Testis (tissue), 3 donors: Measurements from ENCODE around the gene ATP1A4. TPM values are rescaled to one million over a fixed set of nuclear protein-coding genes. Genes with fewer than 3 reads are reported as not detected.

ENCODE experiments used
- DNase-seq: peaks from one replicate; pipeline ENCODE4 v3.0.0-alpha.2; 2019
- H3K27ac ChIP-seq, 2 donors: fragments of 200-600 bp; sonication (generic); one replicate each; pipeline ENCODE4 v1.5.1; 2019
- H3K27me3 ChIP-seq: fragments of 200-600 bp; sonication (generic); one replicate; pipeline ENCODE4 v1.5.1; 2019
- H3K36me3 ChIP-seq: fragments of 200-600 bp; sonication (generic); one replicate; pipeline ENCODE4 v1.5.1; 2017; ENCODE audit warnings: low read depth; ENCODE audit errors: missing control alignments
- H3K4me1 ChIP-seq: fragments of 200-600 bp; sonication (generic); one replicate; pipeline ENCODE4 v1.5.1; 2019
- H3K4me3 ChIP-seq, 2 donors: fragments of 200-600 bp; sonication (generic); one replicate each; pipeline ENCODE4 v1.5.1; 2017 to 2019
- H3K9me3 ChIP-seq: fragments of 200-600 bp; sonication (generic); one replicate; pipeline ENCODE4 v1.5.1; 2017
- CTCF ChIP-seq, 3 experiments: fragments of 450-650 bp in 2 of 3; fragments of 200-600 bp in 1 of 3; sonication (generic) in 1 of 3; IDR thresholded peaks; one replicate each; pipeline ENCODE4 v1.5.1; 2016 to 2019; ENCODE audit warnings: antibody characterized with exemption in 3 of 3, mild to moderate bottlenecking in 2 of 3, moderate library complexity in 1 of 3
- POLR2A ChIP-seq: fragments of 450-650 bp; IDR thresholded peaks from one replicate; pipeline ENCODE4 v1.6.1; 2017; ENCODE audit warnings: antibody characterized with exemption, mild to moderate bottlenecking, moderate library complexity
- WGBS, 2 donors: methylation state at CpG; one replicate each; pipeline ENCODE4 v1.1.5; 2018; 5-methylcytosine and 5-hydroxymethylcytosine counted together
- intact Hi-C: fragments of 100-400 bp; cut with DNase I; formaldehyde crosslinking; loops from one replicate; pipeline ENCODE4 v1.15.1; 2023; ENCODE audit warnings: low total_unique reads
- polyA plus RNA-seq: library from polyadenylated mRNA; stranded (reverse); fragments of 350-450 nt; fragmentation: Illumina TruSeq; extraction: RNeasy Lipid Tissue Mini Kit (QIAGEN cat#74804); gene quantifications from one replicate; pipeline ENCODE4 v1.2.3, GENCODE V29; 2014; ENCODE audit warnings: low read depth, low replicate concordance; ENCODE audit not compliant: insufficient read depth
- total RNA-seq, 2 donors: library from RNA; depleted of rRNA; stranded (reverse); fragments of >200 nt; gene quantifications; one replicate each; pipeline ENCODE4 v1.2.3, GENCODE V29; 2016

Gene ATP1A4
- total and polyA plus RNA-seq, 3 donors from 2014 or later: 13.3 to 38.6 (median 23.0) TPM

GRCh38 chr1:160156361-160156760 is 5.0 kb downstream of the ATP1A4 start:
- 85 to 87% methylated on average over 5 of the region's 5 CpGs for WGBS, 2 donors
- H3K9me3 ChIP-seq: no peaks in the 10 kb centered on the region
- H3K4me3 ChIP-seq: no peak overlapping the region
- intact Hi-C loops: no loop called here
- no peaks in the 10 kb centered on the region for H3K27me3 ChIP-seq
- DNase-seq: no peak
- H3K4me1 ChIP-seq: peaks cover 5% of the 10 kb centered on the region
- TF ChIP-seq POLR2A (no peak), CTCF (IDR thresholded peaks at IDR 0.05) (no peak)
- no peaks in the 10 kb centered on the region for H3K36me3 ChIP-seq
- no peak overlapping the region for H3K27ac ChIP-seq

- 77 to 85% methylated on average over 4 of the region's 4 CpGs for WGBS, 2 donors
Measured at GRCh38 chr1:160157174-160157573, 5.8 kb downstream of the ATP1A4 start.

GRCh38 chr1:160158031-160158430 is 6.6 kb downstream of the ATP1A4 start:
- TF ChIP-seq CTCF (IDR thresholded peaks at IDR 0.05) (no peak), POLR2A (no peak)
- no peak overlapping the region for H3K27ac ChIP-seq
- H3K36me3 ChIP-seq: no peaks in the 10 kb centered on the region
- H3K27me3 ChIP-seq: no peaks in the 10 kb centered on the region
- no peak for DNase-seq
- WGBS, 2 donors: 88 to 98% methylated on average over 3 of the region's 3 CpGs
- H3K4me3 ChIP-seq: no peak overlapping the region
- intact Hi-C loops: no loop called here
- peaks cover 5% of the 10 kb centered on the region for H3K4me1 ChIP-seq
- no peaks in the 10 kb centered on the region for H3K9me3 ChIP-seq

More at GRCh38 chr1:160157174-160157573, 5.8 kb downstream of the ATP1A4 start:
- Histone ChIP-seq H3K4me3 (no peak overlapping the region), H3K36me3 (no peaks in the 10 kb centered on the region), H3K9me3 (no peaks in the 10 kb centered on the region), H3K27me3 (no peaks in the 10 kb centered on the region), H3K27ac (no peak overlapping the region), H3K4me1 (peaks cover 5% of the 10 kb centered on the region)
- intact Hi-C loops: no loop called here
- DNase-seq: no peak
- TF ChIP-seq POLR2A: no peak
- no peak for TF ChIP-seq CTCF (IDR thresholded peaks at IDR 0.05)

- Histone ChIP-seq H3K36me3 (no peaks in the 10 kb centered on the region), H3K4me3 (no peak overlapping the region), H3K27me3 (no peaks in the 10 kb centered on the region), H3K9me3 (no peaks in the 10 kb centered on the region), H3K27ac (no peak overlapping the region), H3K4me1 (peaks cover 5% of the 10 kb centered on the region)
- DNase-seq: no peak
- no peak for TF ChIP-seq POLR2A
- TF ChIP-seq CTCF (IDR thresholded peaks at IDR 0.05): no peak
- 91 to 93% methylated on average over 4 of the region's 4 CpGs for WGBS, 2 donors
- intact Hi-C loops: no loop called here
Measured at GRCh38 chr1:160158534-160158933, 7.1 kb downstream of the ATP1A4 start.

- Histone ChIP-seq H3K4me1 (peaks cover 5% of the 10 kb centered on the region), H3K27ac (no peak overlapping the region), H3K9me3 (no peaks in the 10 kb centered on the region), H3K27me3 (no peaks in the 10 kb centered on the region), H3K36me3 (no peaks in the 10 kb centered on the region), H3K4me3 (no peak overlapping the region)
- intact Hi-C loops: no loop called here
- DNase-seq: no peak
- TF ChIP-seq CTCF (IDR thresholded peaks at IDR 0.05) (no peak), POLR2A (no peak)
Measured at GRCh38 chr1:160159846-160160245, 8.4 kb downstream of the ATP1A4 start.
